Activated naive CD8-positive, alpha-beta T cell (primary cell): ENCODE data around the gene COPZ1.
"Not testable (repeated sequence)": the region's sequence is repeated elsewhere in the genome, so short reads cannot be mapped to it uniquely, and the experiment has no call there.

Experiments used
- H3K27ac Mint-ChIP-seq: one replicate; pipeline ENCODE4 v1.8.0; 2021; ENCODE audit warnings: mixed read lengths
- H3K27me3 Mint-ChIP-seq: one replicate; pipeline ENCODE4 v1.8.0; 2021; ENCODE audit warnings: mixed read lengths
- H3K36me3 Mint-ChIP-seq: one replicate; pipeline ENCODE4 v1.8.0; 2021; ENCODE audit warnings: mixed read lengths
- H3K4me1 Mint-ChIP-seq: one replicate; pipeline ENCODE4 v1.8.0; 2021; ENCODE audit warnings: low read depth, mixed read lengths
- H3K4me3 Mint-ChIP-seq: one replicate; pipeline ENCODE4 v1.8.0; 2021; ENCODE audit warnings: mild to moderate bottlenecking, mixed read lengths
- H3K9me3 Mint-ChIP-seq: one replicate; pipeline ENCODE4 v1.8.0; 2021; ENCODE audit warnings: low read depth, mixed read lengths

The COPZ1 gene

DNA sequence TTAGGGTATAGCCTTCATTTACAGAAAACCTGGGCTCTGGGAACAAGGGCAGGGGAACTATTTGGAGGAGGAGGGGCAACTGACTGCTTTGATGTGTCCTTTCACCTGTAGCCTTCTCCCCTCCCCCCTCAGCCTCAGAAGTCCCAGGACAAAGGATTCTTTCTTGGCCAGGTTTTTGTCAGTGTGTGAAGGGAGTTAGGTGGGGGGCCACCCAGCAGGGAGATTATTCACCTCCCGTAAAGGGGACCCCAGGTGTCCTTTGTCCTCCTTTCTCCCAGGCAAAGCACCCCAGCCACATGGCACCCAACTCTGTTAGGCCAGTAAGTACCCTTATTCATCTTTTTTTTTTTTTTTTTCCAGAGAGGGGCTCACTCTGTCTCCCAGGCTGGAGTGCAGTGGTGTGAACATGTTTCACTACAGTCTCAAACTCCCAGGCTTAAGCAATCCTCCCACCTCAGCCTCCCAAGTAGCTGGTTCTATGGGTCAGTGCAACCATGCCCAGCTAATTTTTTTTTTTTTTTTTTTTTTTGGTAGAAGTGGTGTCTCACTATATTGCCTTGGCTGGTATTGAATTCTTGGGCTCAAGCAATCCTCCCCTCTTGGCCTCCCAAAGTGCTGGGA lies 23.4 kb upstream of the COPZ1 start:
- no peak overlapping the region for H3K4me3 Mint-ChIP-seq
- peaks cover 26% of the 10 kb centered on the region for H3K27me3 Mint-ChIP-seq
- no peaks in the 10 kb centered on the region for H3K36me3 Mint-ChIP-seq
- peaks cover 10% of the 10 kb centered on the region for H3K4me1 Mint-ChIP-seq
- no peaks in the 10 kb centered on the region for H3K9me3 Mint-ChIP-seq
- no peak overlapping the region for H3K27ac Mint-ChIP-seq

DNA sequence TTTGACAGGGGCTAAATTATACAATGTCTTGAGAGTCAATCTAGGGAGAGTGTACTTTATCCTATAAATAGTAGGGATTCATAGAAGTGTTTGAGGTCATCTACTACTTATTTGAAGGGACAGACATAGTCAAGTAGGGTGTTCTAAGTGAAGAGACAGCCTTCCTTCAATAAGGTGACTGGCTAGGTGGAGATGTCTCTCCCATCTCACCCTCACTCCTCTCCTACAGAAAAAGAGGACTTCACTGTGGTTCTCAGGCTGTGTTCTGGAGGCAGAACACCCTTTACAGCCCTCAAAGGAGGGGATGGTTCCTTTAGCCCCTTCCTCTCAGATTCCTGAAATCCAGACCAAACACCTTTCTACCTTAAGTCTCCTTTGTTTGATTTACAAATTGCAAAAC lies 21.3 kb upstream of the COPZ1 start:
- H3K9me3 Mint-ChIP-seq, result no peaks in the 10 kb centered on the region
- no peak overlapping the region for H3K4me3 Mint-ChIP-seq
- H3K27ac Mint-ChIP-seq, result no peak overlapping the region
- H3K27me3 Mint-ChIP-seq, result peaks cover 28% of the 10 kb centered on the region
- H3K36me3 Mint-ChIP-seq, result no peaks in the 10 kb centered on the region
- H3K4me1 Mint-ChIP-seq, result peaks cover 11% of the 10 kb centered on the region

DNA sequence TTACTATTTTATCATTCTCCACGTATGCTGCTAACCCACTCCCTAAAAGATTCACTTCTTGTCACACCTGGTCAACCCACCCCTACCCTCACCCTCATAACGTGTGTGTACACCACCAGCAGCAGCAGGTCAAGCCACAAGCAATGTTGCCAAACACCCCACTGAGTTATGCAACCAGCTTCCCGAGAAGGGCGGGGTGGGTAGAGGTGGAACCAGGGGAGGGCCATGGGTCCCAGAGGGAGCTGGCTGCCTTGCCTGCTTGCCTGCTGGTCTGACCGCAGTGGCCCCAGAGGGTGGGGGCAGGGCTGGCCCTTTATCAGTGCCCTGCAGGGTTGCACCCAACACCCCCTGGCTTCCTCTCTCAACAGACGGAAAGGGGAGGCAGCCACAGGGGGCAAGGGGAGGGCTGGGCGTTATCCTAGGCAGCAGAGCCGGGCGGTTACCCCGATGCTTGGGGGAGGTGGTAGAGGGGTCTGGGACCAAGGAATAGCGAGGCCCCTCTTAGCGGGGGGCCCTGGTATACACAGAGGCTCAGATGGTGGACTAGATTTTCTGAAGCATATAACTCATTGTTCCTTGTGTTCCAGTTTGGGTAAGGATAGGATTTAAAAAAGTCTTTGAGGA lies 20.6 kb upstream of the COPZ1 start:
- Mint-ChIP-seq H3K4me1 (peaks cover 11% of the 10 kb centered on the region), H3K27me3 (peaks cover 25% of the 10 kb centered on the region), H3K27ac (no peak overlapping the region), H3K4me3 (no peak overlapping the region), H3K9me3 (no peaks in the 10 kb centered on the region), H3K36me3 (no peaks in the 10 kb centered on the region)

DNA sequence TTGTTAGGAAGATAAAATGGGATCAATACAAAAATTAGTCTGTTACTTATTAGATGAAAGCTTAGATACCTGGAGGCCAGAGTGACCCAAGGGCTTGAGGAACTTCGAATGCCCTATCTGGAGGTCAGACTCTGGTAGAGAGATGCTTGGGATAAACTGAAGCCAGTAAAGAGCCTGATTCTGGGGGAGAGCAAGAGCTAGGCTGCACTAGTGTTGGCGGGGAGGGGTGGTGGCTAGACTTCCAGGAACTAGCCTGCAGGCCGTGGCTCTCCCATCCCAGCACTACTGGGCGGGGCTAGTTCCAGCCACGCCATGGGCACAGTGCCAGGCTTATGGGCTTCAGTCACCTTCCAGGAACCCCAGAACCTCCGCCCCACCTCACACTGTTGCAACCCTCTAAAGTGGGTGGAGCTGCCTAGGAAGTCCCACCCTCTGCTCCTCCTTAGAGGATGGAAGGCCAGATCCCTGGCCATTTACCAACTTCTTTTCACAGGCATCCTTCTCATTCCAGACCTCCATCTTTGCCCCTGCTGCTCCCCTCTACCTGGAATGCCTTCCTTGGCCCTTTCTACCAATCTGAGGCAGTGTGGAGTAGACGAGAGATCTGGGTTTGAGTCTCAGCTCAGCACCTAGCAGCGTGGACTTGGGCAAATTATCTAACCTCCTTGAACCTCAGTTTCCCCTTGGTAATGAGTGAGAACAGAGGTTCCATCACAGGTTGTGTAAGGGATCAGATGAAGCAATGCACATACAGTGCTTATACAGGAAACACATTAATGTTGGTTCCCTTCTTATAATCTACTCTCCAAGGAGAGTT lies 17.8 kb upstream of the COPZ1 start:
- Mint-ChIP-seq H3K27me3 (peaks cover 15% of the 10 kb centered on the region), H3K36me3 (no peaks in the 10 kb centered on the region), H3K27ac (no peak overlapping the region), H3K4me3 (no peak overlapping the region), H3K4me1 (peaks cover 5% of the 10 kb centered on the region), H3K9me3 (no peaks in the 10 kb centered on the region)

DNA sequence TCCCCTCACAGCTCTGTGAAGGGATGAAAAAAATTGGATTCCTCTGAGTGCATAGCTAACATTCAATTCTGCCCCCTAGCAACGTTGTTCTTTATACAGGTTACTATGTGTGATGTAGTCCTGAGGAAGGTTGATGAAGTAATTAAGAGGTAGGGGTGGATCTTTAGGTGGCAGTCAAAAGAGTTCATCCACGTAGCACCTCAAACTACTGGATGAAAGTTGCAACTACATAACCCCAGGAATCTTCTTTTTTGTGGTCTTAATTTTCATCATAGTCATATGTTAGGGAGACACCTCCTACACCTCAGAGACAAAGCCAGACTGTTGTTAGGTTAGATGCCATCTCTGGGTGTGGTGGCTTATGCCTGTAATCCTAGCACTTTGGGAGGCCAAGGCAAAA lies 13.9 kb upstream of the COPZ1 start:
- H3K4me1 Mint-ChIP-seq, result peaks cover 5% of the 10 kb centered on the region
- H3K9me3 Mint-ChIP-seq, result no peaks in the 10 kb centered on the region
- peaks cover 7% of the 10 kb centered on the region for H3K27me3 Mint-ChIP-seq
- H3K4me3 Mint-ChIP-seq, result no peak overlapping the region
- no peak overlapping the region for H3K27ac Mint-ChIP-seq
- no peaks in the 10 kb centered on the region for H3K36me3 Mint-ChIP-seq

DNA sequence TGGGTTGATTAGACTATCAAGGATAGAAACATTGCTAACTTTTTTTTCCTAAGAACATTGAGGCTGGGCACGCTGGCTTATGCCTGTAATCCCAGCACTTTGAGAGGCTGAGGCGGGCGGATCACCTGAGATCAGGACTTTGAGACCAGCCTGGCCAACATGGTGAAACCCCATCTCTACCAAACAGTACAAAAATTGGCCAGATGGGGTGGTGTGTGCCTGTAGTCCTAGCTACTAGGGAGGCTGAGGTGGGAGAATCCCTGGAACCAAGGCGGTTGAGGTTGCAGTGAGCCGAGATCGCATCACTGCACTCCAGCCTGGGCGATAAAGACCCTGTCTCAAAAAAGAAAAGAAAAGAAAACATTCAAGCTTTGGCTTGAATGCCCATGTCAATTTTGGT lies 12.6 kb upstream of the COPZ1 start:
- not testable (repeated sequence) for H3K36me3 Mint-ChIP-seq, H3K4me1 Mint-ChIP-seq, H3K27ac Mint-ChIP-seq, H3K4me3 Mint-ChIP-seq, H3K27me3 Mint-ChIP-seq, H3K9me3 Mint-ChIP-seq

DNA sequence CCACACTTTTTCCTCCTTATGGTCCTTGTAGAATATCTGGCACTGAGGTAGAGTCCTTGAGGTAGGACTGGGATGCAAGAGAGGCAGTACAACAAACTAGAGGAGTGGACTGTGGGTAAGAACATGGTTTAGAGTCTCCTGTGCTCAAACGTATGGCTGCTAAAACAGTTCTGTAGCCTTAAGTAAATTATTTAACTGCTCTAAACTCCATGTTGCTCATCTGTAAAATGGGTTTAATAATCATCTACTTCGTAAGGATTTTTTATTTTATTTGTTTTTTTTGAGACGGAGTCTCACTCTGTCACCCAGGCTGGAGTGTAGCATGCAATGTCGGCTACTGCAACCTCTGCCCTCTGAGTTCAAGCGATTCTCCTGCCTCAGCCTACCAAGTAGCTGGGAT lies 3.6 kb upstream of the COPZ1 start:
- Mint-ChIP-seq H3K27me3 (no peaks in the 10 kb centered on the region), H3K27ac (no peak overlapping the region), H3K9me3 (no peaks in the 10 kb centered on the region), H3K4me3 (no peak overlapping the region), H3K36me3 (no peaks in the 10 kb centered on the region), H3K4me1 (peaks cover 15% of the 10 kb centered on the region)

DNA sequence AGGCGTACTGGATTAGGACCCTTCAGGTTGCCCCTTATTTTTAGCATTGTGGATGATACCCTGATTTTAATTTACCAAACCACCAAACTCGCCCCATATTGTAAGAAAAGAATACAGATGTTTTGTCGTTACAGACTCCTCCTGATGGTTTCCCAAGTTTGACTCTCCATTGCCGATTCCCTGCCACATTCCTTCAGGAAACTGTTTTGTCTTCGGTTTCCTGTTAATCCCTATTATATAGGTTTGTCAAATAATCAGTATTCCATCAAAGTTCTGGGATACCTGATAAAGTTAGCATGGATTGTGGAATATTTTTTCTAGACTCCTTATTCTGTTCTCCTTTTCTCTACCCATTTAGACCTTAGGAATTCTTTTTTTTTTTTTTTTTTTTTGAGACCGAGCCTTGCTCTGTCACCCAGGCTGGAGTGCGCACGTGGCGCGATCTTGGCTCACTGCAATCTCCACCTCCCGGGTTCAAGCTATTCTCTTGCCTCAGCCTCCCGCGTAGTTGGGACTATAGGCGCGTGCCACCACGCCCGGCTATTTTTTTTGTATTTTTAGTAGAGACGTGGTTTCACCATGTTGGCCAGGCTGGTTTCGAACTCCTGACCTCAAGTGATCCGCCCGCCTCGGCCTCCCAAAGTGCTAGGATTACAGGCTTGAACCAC lies 645 bp downstream of the COPZ1 start:
- Mint-ChIP-seq H3K4me1 (peaks cover 44% of the 10 kb centered on the region), H3K27ac (peak overlapping the region; percentile 97), H3K4me3 (peak overlapping the region; percentile 99)
- H3K9me3 Mint-ChIP-seq, H3K27me3 Mint-ChIP-seq, H3K36me3 Mint-ChIP-seq: not testable (repeated sequence)

DNA sequence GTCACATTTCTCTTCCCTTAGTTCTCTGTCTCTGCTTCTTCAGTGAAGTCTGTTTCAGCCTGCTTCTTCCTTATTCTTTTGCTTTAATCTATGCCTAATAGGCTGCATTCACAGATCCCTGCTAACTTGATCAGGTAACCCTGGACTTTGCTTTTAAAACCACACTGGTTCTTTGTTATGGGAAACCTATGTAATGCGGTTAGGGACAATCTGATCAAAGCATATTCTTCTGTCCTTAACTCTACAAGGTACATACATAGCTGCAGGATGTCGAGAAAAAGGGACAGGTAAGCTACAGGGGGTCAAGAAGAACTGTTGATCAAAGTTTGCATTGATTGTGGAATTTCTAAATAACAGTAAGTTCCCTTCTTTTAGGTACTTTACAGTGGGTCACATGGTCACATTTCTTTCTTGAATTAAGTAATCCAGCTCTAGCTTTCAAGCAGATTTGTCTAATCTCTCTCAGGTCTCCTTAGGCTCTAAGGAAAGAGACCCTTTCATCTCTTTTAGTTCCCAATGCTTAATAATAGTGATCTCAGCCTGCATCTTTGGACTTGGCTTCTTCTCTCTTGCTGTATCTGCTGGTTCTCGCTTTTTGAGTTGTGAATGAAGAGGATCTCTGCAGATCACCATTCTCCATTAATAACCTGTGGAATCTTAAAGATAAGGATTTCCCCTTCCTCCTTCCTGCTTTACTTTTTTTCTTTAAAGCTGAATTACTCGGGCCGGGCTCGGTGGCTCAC lies 3.8 kb downstream of the COPZ1 start:
- Mint-ChIP-seq H3K9me3 (no peaks in the 10 kb centered on the region), H3K36me3 (peaks cover 3% of the 10 kb centered on the region), H3K27ac (peak overlapping the region; percentile 76), H3K27me3 (no peaks in the 10 kb centered on the region), H3K4me1 (peaks cover 63% of the 10 kb centered on the region), H3K4me3 (peak overlapping the region; percentile 45)

DNA sequence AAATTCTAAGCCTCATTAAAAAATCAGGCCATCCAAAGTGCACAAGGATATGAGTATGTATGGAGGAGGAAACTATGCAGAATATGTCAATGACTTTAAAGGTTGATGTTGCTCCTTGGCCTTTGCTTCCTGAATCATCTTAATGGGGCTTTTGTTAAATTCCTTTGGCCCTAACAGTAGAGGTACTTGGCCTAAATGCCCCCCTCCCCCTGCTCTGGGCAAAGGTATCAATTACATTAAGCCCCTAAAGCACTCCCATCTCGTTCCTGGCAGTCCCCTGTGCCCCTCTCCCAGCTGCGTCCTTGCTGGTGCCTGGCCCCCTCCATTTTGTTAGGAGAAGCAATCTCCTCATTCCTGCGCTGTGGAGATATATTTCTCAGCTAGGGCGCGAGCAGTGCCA lies 4.8 kb downstream of the COPZ1 start:
- Mint-ChIP-seq H3K36me3 (peaks cover 3% of the 10 kb centered on the region), H3K27ac (peak overlapping the region; percentile 78), H3K4me1 (peaks cover 60% of the 10 kb centered on the region), H3K27me3 (no peaks in the 10 kb centered on the region), H3K4me3 (no peak overlapping the region), H3K9me3 (no peaks in the 10 kb centered on the region)

DNA sequence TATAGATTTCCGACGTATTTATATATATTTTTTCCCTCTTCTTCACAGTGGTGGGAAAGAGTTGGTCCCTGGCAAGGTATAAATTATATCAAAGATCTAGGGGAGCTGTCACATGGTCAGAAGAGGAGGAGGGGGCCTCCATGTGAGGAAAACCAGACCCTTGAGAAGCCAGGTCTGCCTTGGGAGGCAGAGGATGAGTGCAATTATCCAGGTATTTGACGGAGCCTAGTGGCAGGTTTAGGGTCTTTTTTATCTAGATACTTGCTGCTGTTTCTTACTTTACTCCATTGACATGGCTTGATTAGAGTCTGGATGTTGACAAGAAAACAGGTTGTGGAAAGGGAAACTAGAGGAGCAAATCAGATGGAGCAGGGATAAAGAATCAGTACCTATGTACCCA lies 5.5 kb downstream of the COPZ1 start:
- Mint-ChIP-seq H3K27me3 (no peaks in the 10 kb centered on the region), H3K9me3 (no peaks in the 10 kb centered on the region), H3K4me1 (peaks cover 54% of the 10 kb centered on the region), H3K4me3 (no peak overlapping the region), H3K27ac (peak overlapping the region; percentile 78), H3K36me3 (peaks cover 3% of the 10 kb centered on the region)

DNA sequence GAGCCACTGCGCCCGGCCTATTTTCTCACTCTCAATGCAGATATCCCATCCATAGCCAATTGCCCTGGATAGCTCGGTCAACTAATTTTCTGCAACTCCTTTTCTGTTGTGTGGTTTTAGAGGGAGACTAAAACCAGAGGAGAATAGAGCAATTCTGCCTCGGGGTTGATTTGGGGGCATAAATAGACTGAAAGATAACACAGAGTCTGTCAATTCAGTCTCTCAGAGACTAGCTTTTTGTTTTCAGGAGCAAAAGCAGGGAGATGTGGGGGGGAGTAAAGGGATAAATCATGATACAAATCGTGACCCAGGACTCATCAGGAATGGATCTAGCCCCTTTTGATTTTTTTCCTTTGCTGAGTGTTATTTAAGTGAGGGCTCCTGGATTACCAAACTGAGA lies 6.5 kb downstream of the COPZ1 start:
- Mint-ChIP-seq H3K4me1 (peaks cover 50% of the 10 kb centered on the region), H3K27ac (peak overlapping the region; percentile 8)

DNA sequence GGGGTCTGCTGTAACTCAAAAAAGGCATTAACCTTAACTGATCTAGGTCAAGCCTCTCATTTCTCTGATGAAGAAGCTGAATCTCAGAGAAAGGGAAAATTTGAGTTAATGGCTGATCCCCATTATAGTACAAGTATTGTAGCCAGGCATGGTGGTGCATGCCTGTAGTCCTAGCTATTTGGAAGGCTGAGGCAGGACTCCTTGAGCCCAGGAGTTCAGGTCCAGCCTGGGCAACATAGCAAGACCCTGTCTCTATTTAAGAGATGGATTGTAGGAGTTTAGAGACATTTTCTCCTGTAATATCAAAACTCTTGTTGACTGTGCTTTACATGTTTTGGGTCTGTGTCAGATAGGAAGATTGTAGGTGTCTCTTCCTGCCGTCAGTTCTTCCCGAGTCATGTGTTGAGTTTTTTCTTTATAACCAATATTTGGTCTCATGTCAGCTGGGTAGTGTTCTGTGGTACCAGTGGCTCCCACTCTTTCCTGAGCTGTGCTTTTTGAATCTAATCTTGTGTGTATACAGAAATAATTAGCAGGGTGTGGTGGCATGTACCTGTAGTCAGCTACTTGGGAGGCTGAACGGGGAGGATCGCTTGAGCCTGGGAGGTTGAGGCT lies 8.6 kb downstream of the COPZ1 start:
- H3K4me1 Mint-ChIP-seq, result peaks cover 44% of the 10 kb centered on the region
- no peaks in the 10 kb centered on the region for H3K27me3 Mint-ChIP-seq
- H3K4me3 Mint-ChIP-seq, result no peak overlapping the region
- H3K36me3 Mint-ChIP-seq, result peaks cover 3% of the 10 kb centered on the region
- no peak overlapping the region for H3K27ac Mint-ChIP-seq
- H3K9me3 Mint-ChIP-seq, result no peaks in the 10 kb centered on the region

More for the DNA sequence above, 6.5 kb downstream of the COPZ1 start:
- no peaks in the 10 kb centered on the region for H3K27me3 Mint-ChIP-seq
- H3K4me3 Mint-ChIP-seq, result no peak overlapping the region
- no peaks in the 10 kb centered on the region for H3K9me3 Mint-ChIP-seq
- H3K36me3 Mint-ChIP-seq, result peaks cover 3% of the 10 kb centered on the region

DNA sequence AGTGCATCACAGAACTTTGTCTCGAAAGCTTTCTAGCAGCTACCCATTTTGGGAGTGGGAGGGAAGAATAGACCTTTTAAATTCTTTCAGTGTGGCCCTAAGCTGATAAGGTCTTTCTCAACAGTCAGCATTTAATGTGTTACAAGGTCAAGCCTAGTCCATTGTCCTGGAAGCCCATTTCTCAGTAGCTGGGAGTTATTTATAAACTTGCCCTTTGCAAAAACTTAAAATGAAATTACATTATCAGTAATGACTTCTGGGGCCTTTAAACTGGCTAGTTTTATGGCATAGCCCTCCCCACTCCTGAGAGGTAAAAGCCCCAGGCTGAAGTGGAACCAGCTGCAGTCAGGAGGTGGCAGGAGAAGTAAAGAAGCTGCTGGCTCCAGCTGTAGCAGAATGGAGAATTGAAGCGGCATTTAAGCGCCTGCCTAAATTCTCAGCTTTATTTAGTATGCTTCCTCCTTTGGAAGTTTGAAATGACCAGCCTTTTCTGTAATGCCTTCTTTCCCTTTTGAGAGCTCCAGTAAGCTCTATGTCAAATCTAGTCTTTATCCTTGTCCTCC lies 12.4 kb downstream of the COPZ1 start:
- H3K9me3 Mint-ChIP-seq, result no peaks in the 10 kb centered on the region
- peaks cover 22% of the 10 kb centered on the region for H3K4me1 Mint-ChIP-seq
- H3K4me3 Mint-ChIP-seq, result no peak overlapping the region
- peaks cover 9% of the 10 kb centered on the region for H3K36me3 Mint-ChIP-seq
- H3K27ac Mint-ChIP-seq, result peak overlapping the region; percentile 30
- no peaks in the 10 kb centered on the region for H3K27me3 Mint-ChIP-seq
